HG03439 (cell line): ENCODE measurements around the gene MSH5.
"Not testable (repeated sequence)": the region's sequence is repeated elsewhere in the genome, so short reads cannot be mapped to it uniquely, and the experiment has no call there.

Source experiments
- ATAC-seq: cut with Tn5 transposase; IDR thresholded peaks from one replicate; pipeline ENCODE4 v1.9.1; 2021; ENCODE audit warnings: mild to moderate bottlenecking, moderate library complexity; ENCODE audit not compliant: unreplicated experiment

Gene MSH5

DNA sequence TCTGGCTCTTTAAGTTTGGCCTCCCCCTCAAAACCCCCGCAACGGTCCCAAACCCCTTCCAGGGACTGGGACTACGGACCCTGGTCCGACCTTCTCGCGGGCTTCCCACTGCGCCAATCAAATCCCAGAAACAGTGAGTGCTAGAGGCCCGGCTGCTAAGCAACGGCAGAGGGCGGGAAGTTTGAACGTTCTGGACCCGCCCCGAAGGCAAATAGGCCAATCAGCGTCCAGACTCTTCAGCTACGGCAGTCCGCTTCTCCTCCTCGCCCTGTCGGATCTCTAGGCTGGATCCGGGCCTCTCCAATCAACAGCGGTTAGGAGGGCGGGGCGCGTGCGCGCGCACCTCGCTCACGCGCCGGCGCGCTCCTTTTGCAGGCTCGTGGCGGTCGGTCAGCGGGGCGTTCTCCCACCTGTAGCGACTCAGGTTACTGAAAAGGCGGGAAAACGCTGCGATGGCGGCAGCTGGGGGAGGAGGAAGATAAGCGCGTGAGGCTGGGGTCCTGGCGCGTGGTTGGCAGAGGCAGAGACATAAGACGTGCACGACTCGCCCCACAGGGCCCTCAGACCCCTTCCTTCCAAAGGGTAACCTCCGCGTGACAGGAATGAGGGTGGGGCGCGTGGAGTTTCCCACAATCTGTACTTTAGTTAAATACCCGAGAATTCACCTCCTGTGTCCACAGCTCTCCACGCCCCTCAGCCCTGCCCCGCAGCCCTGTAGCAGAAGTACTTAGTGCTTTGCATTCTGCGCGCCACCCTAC lies at the start of gene MSH5:
TSS of gene MSH5 (plus strand) at position 367 of the 758 bp plus-strand sequence. CDS start 462 bp downstream, outside the sequence.
- peak; percentile 77 for ATAC-seq

- ATAC-seq, result no peak
These were observed 49.4 kb upstream of the MSH5 start for GRCh38 chr6:31690231-31691077.

DNA sequence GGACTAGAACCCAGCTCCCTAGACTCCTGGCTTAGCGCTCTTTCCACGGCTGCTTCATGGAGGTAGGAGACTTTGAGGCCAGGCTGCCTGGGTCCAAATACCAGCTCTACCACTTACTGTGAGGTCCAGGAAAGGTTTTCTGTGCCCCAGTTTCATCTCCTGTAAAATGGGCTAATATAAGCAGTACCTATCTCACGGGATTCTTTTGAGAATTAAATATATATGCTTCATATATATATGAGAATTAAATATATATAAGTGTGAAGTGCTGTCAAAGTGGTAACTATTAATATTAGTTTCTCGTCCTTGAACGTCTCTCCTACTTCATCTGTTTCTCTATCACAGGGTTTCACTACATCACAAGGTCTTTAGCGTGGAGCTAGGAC lies 48.7 kb upstream of the MSH5 start:
- ATAC-seq, result no peak

GRCh38 chr6:31691564-31692108 lies 48.2 kb upstream of the MSH5 start:
- ATAC-seq, result no peak

DNA sequence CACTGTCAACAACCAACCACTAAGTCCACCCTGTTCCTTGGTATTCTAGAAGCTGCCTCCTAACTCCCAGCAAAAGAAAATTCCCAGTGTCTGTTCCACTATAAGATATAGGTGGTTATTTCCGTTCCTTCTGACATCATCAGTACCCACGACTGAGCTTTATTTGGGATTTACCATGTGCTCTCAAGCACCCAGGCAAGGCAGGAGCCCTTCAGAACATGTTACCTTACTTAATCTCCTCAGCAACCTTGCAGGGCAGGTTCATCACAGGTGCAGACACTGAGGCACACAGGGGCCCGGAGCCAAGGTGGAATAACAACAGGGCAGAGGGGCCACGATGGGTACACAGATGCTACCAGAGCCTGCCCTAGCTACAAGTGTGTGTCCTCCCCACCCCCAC lies 47.5 kb upstream of the MSH5 start:
- no peak for ATAC-seq

GRCh38 chr6:31692886-31693285 lies 46.9 kb upstream of the MSH5 start:
- no peak for ATAC-seq

- no peak for ATAC-seq
These were observed 46.3 kb upstream of the MSH5 start for GRCh38 chr6:31693535-31693934.

DNA sequence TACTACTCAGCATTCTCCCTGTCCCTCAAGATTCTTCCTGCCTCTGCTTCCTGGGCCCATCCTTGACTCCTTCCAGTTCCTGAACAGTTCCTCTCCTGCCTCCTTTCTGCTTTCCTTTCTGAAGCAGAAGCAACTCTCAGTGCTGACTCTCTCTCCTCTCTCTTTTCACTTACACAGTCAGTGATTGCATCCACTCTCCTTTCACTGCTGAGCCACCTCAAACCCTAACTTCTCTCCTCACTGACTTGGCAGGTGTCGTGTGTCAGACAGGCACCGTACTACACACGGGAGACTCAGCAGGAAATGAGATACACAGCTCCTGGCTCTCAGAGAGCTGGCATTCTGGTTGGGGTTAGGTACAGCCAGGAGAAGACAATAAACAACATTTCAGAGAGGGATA lies 42.2 kb upstream of the MSH5 start:
- no peak for ATAC-seq

- no peak for ATAC-seq
These were observed 38.9 kb upstream of the MSH5 start for GRCh38 chr6:31700740-31701401.

- ATAC-seq, result no peak
These were observed 38.0 kb upstream of the MSH5 start for GRCh38 chr6:31701666-31702404.

DNA sequence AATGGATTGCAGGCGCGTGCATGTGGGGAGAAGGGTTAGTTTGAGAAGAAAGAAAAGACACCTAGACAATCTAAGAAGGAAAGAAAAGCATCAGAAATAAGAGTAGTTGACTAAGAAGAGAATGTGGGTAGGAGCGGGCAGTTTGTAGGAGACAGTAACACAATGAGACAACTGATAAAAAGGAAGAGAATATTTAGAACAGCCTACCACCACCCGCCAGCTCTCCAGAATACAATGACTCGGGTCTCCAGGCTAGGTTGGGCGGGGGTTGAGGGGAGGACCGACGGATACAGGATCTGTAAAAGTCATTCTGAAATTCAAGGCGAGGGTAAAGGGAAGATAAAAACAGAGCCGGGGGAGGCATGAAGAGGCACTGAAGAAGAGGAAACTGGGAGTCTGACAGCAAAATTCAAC lies 37.4 kb upstream of the MSH5 start:
- no peak for ATAC-seq

- peak; percentile 79 for ATAC-seq
These were observed 36.7 kb upstream of the MSH5 start, which contains the start of gene ABHD16A for GRCh38 chr6:31702819-31703716. ABHD16A (minus strand) TSS chr6:31703324; CDS start chr6:31703281, 43 bp downstream.

DNA sequence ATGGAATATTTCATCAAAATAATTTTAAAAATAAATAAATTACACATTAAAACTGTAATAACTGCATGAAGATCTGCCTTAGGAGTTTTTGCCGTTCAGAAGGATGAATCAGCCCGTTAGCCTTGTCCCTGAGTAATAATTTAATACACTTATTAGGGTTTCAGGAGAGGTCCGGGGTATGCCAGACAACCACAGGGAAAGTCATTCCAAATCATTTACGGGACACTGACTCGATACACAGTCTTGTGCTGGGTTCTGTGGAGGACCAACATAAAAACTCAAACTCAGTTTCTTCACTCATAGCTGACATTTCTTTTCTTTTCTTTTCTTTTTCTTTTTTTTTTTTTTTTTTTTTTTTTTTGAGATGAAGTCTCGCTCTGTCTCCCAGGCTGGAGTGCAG lies 33.9 kb upstream of the MSH5 start:
- no peak for ATAC-seq

- ATAC-seq, result no peak
These were observed 33.2 kb upstream of the MSH5 start, which contains the start of gene LY6G6F for GRCh38 chr6:31706599-31706998. LY6G6F (plus strand) TSS chr6:31706866; CDS start chr6:31706907, 41 bp downstream.

- no peak for ATAC-seq
These were observed 32.1 kb upstream of the MSH5 start for GRCh38 chr6:31707701-31708100.

GRCh38 chr6:31708224-31708623 lies 31.6 kb upstream of the MSH5 start:
- no peak for ATAC-seq

GRCh38 chr6:31709157-31709556 lies 30.6 kb upstream of the MSH5 start:
- ATAC-seq, result not testable (repeated sequence)

DNA sequence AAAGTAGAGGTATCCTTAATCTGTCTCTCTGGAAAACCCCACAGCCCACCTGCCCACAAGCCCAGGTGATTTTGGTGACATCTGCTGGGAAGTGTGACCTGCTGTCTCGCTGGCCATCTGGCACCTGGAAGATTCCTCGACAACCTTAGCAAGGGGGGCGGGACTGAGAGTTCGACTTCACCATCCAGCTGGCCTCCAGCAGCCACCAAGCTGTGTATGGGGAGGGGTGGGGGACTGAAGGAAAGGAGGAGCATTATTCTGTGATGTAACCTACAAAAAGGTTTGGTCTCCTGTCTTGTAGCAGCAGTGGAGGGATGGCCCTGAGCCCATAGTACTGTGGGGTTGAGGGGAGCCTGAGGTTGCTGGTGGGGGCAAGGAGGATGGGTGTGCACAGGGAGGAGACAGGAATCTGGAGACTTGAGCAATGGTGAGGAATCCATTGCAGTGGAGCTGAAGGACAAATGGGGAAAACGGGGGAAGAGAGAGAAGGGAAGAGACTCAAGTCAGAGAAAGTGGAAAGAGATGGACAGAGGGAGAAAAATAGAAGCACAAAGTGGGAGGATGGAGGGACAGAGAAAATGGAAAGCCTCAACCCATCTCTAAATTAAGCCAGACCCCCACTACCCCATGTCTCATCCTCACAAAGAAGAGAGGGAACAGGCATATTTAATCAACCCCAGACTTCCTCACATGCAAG lies 29.1 kb upstream of the MSH5 start:
- ATAC-seq, result no peak

DNA sequence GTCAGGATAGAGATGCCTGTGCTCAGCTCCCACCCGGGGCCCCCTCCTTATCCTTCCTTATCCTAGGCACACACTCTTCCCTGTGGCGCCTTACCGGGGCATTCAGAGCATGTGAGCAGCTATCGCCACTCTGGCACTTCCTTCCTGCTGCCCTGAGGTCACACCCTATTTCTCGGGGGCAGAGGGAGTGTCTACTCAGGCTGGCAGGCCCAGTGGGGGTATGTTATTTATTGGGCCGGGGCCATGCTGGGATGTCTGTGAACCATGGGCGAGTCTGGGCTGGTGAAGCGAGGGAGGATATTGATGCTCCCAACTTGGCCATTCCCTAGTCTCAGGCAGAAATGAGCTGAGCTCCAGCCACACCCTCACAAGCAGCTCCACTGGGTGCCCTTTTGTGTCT lies 28.6 kb upstream of the MSH5 start:
- no peak for ATAC-seq
